IPS-18a (cell line): ENCODE results near the gene ABCC2.

Source experiments
- H3K27ac ChIP-seq: one replicate; pipeline ENCODE4 v1.5.1; 2013; ENCODE audit warnings: low read length
- H3K27me3 ChIP-seq: one replicate; pipeline ENCODE4 v1.6.1; 2013; ENCODE audit warnings: mild to moderate bottlenecking, low read length; ENCODE audit not compliant: control insufficient read depth, insufficient read depth
- H3K36me3 ChIP-seq: one replicate; pipeline ENCODE4 v1.6.1; 2013; ENCODE audit warnings: low read depth, low read length; ENCODE audit not compliant: control insufficient read depth
- H3K4me1 ChIP-seq: one replicate; pipeline ENCODE4 v1.6.1; 2013; ENCODE audit warnings: low read depth, low read length; ENCODE audit not compliant: control insufficient read depth
- H3K4me3 ChIP-seq: one replicate; pipeline ENCODE4 v1.5.1; 2013; ENCODE audit warnings: low read length
- H3K9ac ChIP-seq: one replicate; pipeline ENCODE4 v1.6.1; 2013; ENCODE audit warnings: mild to moderate bottlenecking, low read length, moderate library complexity
- H3K9me3 ChIP-seq: one replicate; pipeline ENCODE4 v1.6.1; 2013; ENCODE audit warnings: low read depth, low read length; ENCODE audit not compliant: control insufficient read depth

The ABCC2 gene

GRCh38 chr10:99793819-99794218 is 11.4 kb downstream of the ABCC2 start:
- Histone ChIP-seq H3K27ac (no peak overlapping the region), H3K27me3 (no peaks in the 10 kb centered on the region), H3K9ac (no peak overlapping the region), H3K4me1 (no peaks in the 10 kb centered on the region), H3K9me3 (no peaks in the 10 kb centered on the region), H3K4me3 (no peak overlapping the region), H3K36me3 (no peaks in the 10 kb centered on the region)

GRCh38 chr10:99796928-99797327 is 14.5 kb downstream of the ABCC2 start:
- Histone ChIP-seq H3K9ac (no peak overlapping the region), H3K9me3 (no peaks in the 10 kb centered on the region), H3K36me3 (no peaks in the 10 kb centered on the region)

GRCh38 chr10:99798031-99798430 is 15.6 kb downstream of the ABCC2 start:
- no peaks in the 10 kb centered on the region for H3K9me3 ChIP-seq
- H3K27ac ChIP-seq = no peak overlapping the region
- no peaks in the 10 kb centered on the region for H3K36me3 ChIP-seq
- H3K27me3 ChIP-seq = no peaks in the 10 kb centered on the region
- H3K9ac ChIP-seq = no peak overlapping the region
- no peak overlapping the region for H3K4me3 ChIP-seq
- H3K4me1 ChIP-seq = no peaks in the 10 kb centered on the region

More at GRCh38 chr10:99796928-99797327, 14.5 kb downstream of the ABCC2 start:
- Histone ChIP-seq H3K4me1 (no peaks in the 10 kb centered on the region), H3K27me3 (no peaks in the 10 kb centered on the region), H3K27ac (no peak overlapping the region), H3K4me3 (no peak overlapping the region)

DNA sequence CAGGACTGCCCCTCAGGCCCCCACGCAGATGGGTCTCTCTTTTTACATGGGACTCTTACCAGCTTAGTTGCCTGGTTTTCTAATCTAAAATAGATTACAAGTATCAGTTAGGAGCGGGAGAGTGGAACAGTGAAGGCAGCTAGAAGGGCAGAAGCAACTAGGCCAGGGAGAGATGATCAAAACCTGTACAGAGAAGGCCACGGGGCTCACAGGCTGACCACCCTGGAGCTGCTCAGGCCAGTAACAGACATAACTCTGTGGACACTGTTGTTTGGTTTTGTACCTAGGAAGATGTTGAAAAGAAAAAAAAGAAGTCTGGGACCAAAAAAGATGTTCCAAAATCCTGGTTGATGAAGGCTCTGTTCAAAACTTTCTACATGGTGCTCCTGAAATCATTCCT is 16.5 kb downstream of the ABCC2 start:
- H3K4me1 ChIP-seq = no peaks in the 10 kb centered on the region
- no peaks in the 10 kb centered on the region for H3K36me3 ChIP-seq
- no peaks in the 10 kb centered on the region for H3K9me3 ChIP-seq
- H3K4me3 ChIP-seq = no peak overlapping the region
- no peaks in the 10 kb centered on the region for H3K27me3 ChIP-seq
- H3K9ac ChIP-seq = no peak overlapping the region
- H3K27ac ChIP-seq = no peak overlapping the region

DNA sequence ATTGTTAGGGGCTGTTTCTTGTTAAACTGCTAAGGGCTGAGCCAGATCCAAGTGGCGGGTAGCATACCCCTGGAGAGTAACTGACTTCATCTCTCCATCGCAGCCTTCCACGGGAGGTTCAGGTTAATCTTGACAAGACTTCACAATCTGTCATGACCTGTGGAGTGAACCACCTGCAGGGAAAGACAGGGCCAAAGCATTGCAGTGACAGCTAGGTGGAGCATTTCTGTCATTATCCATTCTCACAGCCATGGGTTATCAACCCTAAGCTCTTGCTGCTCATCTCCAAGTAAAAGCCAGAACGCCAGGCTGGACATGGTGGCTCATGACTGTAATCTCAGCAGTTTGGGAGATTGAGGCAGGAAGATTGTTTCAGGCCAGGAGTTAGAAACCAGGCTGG is 17.2 kb downstream of the ABCC2 start:
- no peak overlapping the region for H3K9ac ChIP-seq
- no peak overlapping the region for H3K27ac ChIP-seq
- no peaks in the 10 kb centered on the region for H3K4me1 ChIP-seq
- no peaks in the 10 kb centered on the region for H3K36me3 ChIP-seq
- no peak overlapping the region for H3K4me3 ChIP-seq
- no peaks in the 10 kb centered on the region for H3K27me3 ChIP-seq
- no peaks in the 10 kb centered on the region for H3K9me3 ChIP-seq

DNA sequence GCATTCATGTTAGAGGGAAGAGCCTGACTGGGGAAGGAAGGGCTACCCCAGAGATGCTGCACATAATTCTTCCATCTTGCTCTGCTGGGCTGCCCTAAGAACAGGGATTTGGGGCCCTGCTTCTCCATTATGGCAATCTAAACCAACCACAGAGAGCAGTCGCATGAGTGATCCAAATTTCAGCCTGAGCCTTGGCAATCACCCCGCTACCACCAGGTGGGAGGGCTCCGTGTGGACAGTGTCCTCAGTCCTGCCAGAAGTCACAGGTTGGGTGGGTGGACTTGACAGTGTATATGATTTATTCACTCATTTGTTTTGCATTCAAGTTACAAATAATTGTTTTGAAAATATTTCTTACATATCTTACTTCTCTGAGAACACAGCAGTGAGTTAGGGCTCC is 22.0 kb downstream of the ABCC2 start:
- Histone ChIP-seq H3K9ac (no peak overlapping the region), H3K4me3 (no peak overlapping the region), H3K9me3 (no peaks in the 10 kb centered on the region), H3K4me1 (no peaks in the 10 kb centered on the region), H3K27me3 (no peaks in the 10 kb centered on the region), H3K27ac (no peak overlapping the region), H3K36me3 (no peaks in the 10 kb centered on the region)

GRCh38 chr10:99805190-99805589 is 22.8 kb downstream of the ABCC2 start:
- no peaks in the 10 kb centered on the region for H3K4me1 ChIP-seq
- H3K9me3 ChIP-seq = no peaks in the 10 kb centered on the region
- H3K27ac ChIP-seq = no peak overlapping the region
- no peak overlapping the region for H3K9ac ChIP-seq
- H3K4me3 ChIP-seq = no peak overlapping the region
- no peaks in the 10 kb centered on the region for H3K27me3 ChIP-seq
- no peaks in the 10 kb centered on the region for H3K36me3 ChIP-seq

- H3K4me1 ChIP-seq = no peaks in the 10 kb centered on the region
- H3K9ac ChIP-seq = no peak overlapping the region
- H3K9me3 ChIP-seq = no peaks in the 10 kb centered on the region
- no peak overlapping the region for H3K4me3 ChIP-seq
- H3K36me3 ChIP-seq = no peaks in the 10 kb centered on the region
- H3K27ac ChIP-seq = no peak overlapping the region
- no peaks in the 10 kb centered on the region for H3K27me3 ChIP-seq
Observed at GRCh38 chr10:99806091-99806490, 23.7 kb downstream of the ABCC2 start.

DNA sequence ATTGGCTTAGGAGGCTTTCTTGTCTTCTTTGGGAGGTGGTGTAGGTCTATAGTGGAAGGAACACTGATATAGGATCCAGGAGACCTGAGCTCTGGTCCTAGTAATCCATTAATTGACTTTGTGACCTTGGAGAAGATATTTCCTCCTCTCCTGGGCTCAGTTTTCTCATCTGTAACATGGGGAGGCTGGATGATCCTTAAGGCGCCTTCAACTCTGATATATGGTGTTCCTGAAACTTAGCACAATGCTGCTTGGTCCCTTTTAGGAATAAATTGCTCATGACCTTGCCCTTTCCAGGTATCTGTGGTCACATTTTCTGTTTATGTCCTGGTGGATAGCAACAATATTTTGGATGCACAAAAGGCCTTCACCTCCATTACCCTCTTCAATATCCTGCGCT is 25.3 kb downstream of the ABCC2 start:
- H3K4me1 ChIP-seq = no peaks in the 10 kb centered on the region
- H3K27me3 ChIP-seq = no peaks in the 10 kb centered on the region
- no peaks in the 10 kb centered on the region for H3K9me3 ChIP-seq
- no peak overlapping the region for H3K9ac ChIP-seq
- no peak overlapping the region for H3K27ac ChIP-seq
- no peaks in the 10 kb centered on the region for H3K36me3 ChIP-seq
- H3K4me3 ChIP-seq = no peak overlapping the region

- no peaks in the 10 kb centered on the region for H3K4me1 ChIP-seq
- H3K9me3 ChIP-seq = no peaks in the 10 kb centered on the region
- no peaks in the 10 kb centered on the region for H3K27me3 ChIP-seq
- no peak overlapping the region for H3K9ac ChIP-seq
- H3K27ac ChIP-seq = no peak overlapping the region
- H3K36me3 ChIP-seq = no peaks in the 10 kb centered on the region
- H3K4me3 ChIP-seq = no peak overlapping the region
Observed at GRCh38 chr10:99808270-99808669, 25.8 kb downstream of the ABCC2 start.

DNA sequence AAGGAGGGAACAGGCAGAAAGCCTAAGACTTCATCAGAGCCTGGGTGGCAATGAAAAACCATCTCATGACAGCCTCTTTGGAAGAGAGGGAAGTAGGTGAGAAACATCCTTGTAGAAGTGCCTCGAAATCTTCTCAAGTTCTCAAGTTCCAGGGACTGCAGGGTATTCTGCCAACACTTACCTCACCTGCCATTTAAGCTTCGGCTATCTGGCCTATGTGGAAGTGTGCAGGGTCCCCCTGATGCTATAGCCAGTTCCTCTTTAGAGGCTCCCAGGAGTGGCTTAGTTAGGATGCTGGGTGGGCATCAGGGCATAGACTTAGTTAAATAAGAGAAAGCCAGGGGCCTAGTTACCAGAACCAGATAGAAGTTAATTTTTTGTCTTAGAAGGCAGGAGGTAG is 27.0 kb downstream of the ABCC2 start:
- H3K27me3 ChIP-seq = no peaks in the 10 kb centered on the region
- H3K4me3 ChIP-seq = no peak overlapping the region
- H3K4me1 ChIP-seq = no peaks in the 10 kb centered on the region
- H3K27ac ChIP-seq = no peak overlapping the region
- no peak overlapping the region for H3K9ac ChIP-seq
- H3K9me3 ChIP-seq = no peaks in the 10 kb centered on the region
- H3K36me3 ChIP-seq = no peaks in the 10 kb centered on the region

DNA sequence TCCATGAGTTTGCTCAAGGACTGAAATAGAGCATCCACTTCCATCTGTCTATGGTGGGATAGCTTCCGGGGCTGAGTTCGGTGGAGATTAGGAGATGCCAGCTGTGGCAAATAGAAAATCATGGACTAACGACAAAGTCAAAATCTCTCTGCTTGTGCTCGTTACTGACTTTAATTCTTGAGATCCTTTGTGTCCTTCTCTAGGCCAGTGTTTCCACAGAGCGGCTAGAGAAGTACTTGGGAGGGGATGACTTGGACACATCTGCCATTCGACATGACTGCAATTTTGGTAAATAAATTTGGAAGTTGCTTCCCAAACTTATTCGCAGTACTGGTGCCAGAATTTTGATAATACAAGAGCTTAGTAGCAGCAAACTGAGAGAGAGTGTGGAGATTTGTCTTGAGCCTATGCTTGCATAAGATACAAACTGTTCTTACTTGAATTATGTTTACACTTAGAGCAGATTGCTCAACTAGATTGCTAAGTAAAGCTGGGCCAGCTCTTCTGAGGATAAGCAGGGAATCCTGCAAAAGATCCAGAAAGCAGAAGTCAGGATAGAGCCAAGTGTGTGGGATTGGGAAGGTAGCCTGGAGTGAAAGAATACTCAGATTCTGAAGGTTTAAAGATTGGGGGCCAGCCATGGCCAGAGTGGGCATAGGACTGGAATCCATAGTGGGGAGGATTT is 27.6 kb downstream of the ABCC2 start:
- no peaks in the 10 kb centered on the region for H3K4me1 ChIP-seq

More for the DNA sequence above, 27.6 kb downstream of the ABCC2 start:
- Histone ChIP-seq H3K36me3 (no peaks in the 10 kb centered on the region), H3K9me3 (no peaks in the 10 kb centered on the region), H3K4me3 (no peak overlapping the region), H3K27ac (no peak overlapping the region), H3K9ac (no peak overlapping the region), H3K27me3 (no peaks in the 10 kb centered on the region)
